ENCODE results near the gene STX5.
"Not testable (repeated sequence)": the region's sequence is repeated elsewhere in the genome, so short reads cannot be mapped to it uniquely, and the experiment has no call there.

STX5 gene

DNA sequence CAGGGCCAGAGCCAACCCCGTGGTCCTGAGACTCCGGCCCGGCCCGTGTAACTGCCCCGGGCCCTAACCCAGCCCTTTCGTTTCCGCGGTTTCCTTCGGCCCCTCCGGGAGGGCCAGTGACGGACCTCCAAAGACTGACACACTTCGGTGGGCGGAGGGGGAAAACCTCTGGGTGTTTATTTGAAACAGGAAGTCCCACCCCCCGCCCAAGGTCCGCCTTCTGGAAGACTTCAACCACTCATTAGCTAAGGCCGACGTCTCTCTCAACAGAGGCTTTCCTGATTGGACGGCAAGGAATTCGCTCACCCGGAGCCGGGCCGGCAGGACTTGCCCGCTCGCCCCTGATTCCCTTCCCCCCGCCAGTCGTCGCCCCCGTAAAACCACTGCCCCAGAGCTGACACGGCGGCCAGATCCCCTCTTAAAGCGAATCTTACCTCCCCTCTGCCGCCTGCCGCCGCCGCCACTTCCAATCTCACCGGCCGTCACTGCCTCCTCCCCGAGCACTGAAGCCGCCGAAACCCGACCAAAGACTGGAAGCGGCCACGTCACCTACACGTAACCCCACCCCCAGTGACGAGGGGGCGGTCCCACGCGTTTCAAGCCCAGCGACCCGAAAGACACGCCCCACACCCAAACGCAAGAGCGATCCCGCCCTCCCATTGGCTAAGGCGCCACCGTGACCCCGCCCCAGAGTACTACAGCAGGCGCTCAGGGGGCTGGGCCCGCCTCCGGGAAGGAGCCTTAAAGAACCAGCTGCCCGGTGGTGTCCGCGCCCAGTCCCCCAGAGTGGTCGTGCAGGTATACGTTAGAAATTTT lies at the start of gene STX5:
Gene STX5, minus strand, starts transcription at position 532 of the 816 bp plus-strand sequence. CDS start 808 bp downstream, outside the sequence.
- peak; percentile 69 for FAIRE-seq

DNA sequence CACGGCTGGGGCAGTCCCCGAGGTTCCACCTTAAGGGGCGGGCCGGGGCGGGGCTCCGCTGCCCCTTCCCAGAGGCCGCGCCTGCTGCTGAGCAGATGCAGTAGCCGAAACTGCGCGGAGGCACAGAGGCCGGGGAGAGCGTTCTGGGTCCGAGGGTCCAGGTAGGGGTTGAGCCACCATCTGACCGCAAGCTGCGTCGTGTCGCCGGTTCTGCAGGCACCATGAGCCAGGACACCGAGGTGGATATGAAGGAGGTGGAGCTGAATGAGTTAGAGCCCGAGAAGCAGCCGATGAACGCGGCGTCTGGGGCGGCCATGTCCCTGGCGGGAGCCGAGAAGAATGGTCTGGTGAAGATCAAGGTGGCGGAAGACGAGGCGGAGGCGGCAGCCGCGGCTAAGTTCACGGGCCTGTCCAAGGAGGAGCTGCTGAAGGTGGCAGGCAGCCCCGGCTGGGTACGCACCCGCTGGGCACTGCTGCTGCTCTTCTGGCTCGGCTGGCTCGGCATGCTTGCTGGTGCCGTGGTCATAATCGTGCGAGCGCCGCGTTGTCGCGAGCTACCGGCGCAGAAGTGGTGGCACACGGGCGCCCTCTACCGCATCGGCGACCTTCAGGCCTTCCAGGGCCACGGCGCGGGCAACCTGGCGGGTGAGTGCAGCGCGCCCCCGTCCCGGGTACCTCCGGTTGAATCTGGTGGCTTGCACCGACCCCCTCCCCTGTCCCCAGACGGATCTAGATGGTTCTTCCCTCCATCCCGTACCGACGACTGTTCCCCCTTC lies 49.1 kb upstream of the STX5 start, which contains the start of gene SLC3A2:
Gene SLC3A2, plus strand, starts transcription at position 94 of the 776 bp plus-strand sequence. Its CDS starts 128 bp downstream, at position 222.
- FAIRE-seq, result no peak

More for the DNA sequence above, at the start of gene STX5:
- peak; percentile 91 for DNase-seq (ENCODE audit: low spot score)

GRCh38 chr11:62880231-62880802 lies 48.5 kb upstream of the STX5 start:
- FAIRE-seq, result no peak
- peak; percentile 58 for DNase-seq (ENCODE audit: low spot score)

More for the DNA sequence above, 49.1 kb upstream of the STX5 start, which contains the start of gene SLC3A2:
- DNase-seq (ENCODE audit: low spot score), result peak; percentile 74

DNA sequence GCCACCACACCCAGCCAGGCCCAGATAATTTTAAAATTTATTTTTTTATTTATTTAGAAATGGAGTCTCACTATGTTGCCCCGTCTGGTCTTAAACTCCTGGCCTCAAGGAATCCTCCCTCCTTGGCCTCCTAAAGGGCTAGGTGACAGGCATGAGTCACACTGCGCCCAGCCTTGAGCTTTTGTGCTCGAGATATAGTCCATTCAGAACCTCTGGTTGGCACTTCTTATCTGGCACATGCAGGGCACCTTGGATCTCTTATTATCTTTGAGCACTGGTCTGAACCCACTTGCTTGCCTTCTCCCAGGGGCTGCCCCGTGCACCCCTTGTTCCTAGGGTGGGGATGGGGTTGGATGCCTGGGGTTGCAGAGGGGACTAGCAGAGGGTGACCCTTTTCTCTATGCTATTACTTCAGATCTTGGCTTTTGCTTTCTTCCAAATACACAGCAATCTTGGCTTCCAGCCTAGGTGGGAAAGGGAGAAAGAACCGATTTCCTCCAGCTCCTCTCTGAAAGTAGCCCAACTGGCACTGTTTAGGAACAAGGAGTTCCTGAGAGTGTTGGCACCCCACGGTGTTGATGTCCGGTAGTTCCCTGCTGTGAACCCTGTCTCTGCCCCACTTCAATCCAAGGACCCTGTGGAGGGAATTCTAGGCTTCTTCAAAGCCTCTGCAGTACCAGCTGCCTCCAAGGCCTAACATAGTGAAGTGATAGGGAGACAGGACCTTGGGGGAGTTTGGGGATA lies 47.6 kb upstream of the STX5 start:
- FAIRE-seq, result no peak
- DNase-seq (ENCODE audit: low spot score), result no peak

DNA sequence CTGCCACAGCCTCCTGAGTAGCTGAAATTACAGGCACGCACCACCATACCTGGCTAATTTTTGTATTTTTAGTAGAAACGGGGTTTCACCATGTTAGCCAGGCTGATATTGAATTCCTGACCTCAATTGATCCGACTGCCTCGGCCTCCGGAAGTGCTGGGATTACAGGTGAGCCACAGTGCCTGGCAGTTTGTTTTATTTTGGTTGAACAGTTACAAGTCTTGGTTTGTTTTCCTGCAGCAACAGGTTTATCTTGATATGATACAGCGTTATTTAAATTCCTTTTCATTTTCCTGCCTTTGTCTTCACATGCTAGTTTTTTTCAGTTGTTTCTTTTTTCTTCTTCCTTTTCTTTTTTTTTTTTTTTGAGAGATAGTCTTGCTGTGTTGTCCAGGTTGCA lies 44.9 kb upstream of the STX5 start:
- DNase-seq (ENCODE audit: low spot score), result no peak
- no peak for FAIRE-seq

- FAIRE-seq (no peak), DNase-seq (ENCODE audit: low spot score) (no peak)
Observed at GRCh38 chr11:62875698-62876478, 44.0 kb upstream of the STX5 start.

- no peak for FAIRE-seq
Observed at GRCh38 chr11:62874851-62875250, 43.0 kb upstream of the STX5 start.

GRCh38 chr11:62865635-62866034 lies 33.8 kb upstream of the STX5 start:
- no peak for FAIRE-seq
- DNase-seq (ENCODE audit: low spot score), result no peak

More at GRCh38 chr11:62874851-62875250, 43.0 kb upstream of the STX5 start:
- DNase-seq (ENCODE audit: low spot score), result no peak

- DNase-seq (ENCODE audit: low spot score) (no peak), FAIRE-seq (no peak)
Observed at GRCh38 chr11:62863687-62864335, 32.0 kb upstream of the STX5 start.

- DNase-seq (ENCODE audit: low spot score); FAIRE-seq: not testable (repeated sequence)
Observed at GRCh38 chr11:62861564-62862192, 29.8 kb upstream of the STX5 start.

DNA sequence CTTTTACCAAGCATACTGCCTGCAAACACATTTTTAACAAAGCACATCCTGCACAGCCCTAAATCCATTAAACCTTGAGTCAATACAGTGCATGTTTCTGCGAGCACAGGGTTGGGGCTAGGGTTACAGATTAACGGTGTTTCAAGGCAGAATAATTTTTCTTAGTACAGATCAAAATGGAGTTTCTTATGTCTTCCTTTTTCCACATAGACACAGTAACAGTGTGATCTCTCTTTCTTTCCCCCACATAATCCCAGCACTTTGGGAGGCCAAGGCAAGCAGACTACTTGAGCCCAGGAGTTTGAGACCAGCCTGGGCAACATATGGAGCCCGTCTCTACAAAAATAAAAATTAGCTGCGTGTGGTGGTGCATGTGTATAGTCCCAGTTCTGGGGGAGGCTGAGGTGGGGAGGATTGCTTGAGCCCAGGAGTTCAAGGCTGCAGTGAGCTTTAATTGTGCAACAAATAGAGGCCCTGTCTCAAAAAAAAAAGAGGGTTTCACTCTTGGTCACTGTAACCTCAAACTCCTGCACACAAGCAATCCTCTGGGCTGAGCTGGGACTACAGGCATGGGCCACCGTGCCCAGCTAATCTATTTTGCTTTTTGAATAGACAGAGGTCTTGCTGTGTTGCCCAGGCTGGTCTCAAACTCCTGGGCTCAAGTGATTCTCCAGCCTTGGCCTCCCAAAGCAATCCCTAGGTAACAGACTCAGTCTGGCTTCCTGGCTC lies 29.1 kb upstream of the STX5 start:
- FAIRE-seq (no peak), DNase-seq (ENCODE audit: low spot score) (no peak)

DNA sequence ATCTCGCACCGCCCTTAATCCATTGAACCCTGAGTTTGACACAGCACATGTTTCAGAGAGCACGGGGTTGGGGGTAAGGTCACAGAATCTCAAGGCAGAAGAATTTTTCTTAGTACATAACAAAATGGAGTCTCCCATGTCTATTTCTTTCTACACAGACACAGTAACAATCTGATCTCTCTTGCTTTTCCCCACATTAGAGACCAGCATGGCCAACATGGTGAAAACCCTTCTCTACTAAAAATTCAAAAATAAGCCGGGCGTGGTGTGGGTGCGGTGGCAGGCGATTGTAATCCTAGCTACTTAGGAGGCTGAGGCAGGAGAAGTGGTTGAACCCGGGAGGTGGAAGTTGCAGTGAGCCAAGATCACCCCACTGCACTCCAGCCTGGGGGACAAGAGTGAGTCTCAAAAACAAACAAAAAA lies 27.4 kb upstream of the STX5 start:
- not testable (repeated sequence) for FAIRE-seq; DNase-seq (ENCODE audit: low spot score)

DNA sequence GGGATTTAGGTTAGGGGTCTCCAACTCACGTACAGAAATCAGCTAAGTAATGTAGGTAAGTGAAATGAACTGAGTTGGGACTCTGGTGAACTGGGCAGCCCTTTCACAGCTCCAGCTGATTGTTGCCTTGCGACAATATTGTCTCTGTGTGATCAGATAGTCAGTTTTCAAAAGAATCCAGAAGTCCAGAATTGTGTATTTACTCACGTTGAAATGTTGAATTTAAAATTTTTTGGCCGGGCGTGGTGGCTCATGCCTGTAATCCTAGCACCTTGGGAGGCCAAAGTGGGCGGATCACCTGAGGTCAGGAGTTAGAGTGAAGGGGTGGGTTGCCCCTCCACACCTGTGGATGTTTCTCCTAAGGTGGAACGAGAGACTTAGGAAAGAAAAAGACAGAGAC lies 26.4 kb upstream of the STX5 start:
- FAIRE-seq, result no peak
- no peak for DNase-seq (ENCODE audit: low spot score)

DNA sequence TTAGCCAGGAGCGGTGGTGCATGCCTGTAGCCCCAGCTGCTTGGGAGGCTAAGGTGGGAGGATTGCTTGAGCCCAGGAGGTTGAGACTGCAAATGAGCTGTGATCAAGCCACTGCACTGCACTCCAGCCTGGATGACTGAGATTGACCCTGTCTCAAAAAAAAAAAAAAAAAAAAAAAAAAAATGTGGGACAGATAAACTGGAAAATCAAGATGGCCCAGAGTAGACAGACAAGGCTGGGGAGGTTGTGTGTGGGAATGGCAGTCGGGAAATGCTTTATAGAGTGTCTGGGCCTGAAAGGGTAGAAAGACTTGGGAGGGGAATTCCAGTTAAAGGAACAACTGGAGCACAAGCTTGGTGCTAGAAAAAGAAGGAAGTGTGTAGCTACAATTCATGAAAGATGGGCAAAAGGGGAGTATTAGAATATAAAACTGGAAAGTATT lies 25.7 kb upstream of the STX5 start:
- FAIRE-seq (no peak), DNase-seq (ENCODE audit: low spot score) (peak; percentile 20)

DNA sequence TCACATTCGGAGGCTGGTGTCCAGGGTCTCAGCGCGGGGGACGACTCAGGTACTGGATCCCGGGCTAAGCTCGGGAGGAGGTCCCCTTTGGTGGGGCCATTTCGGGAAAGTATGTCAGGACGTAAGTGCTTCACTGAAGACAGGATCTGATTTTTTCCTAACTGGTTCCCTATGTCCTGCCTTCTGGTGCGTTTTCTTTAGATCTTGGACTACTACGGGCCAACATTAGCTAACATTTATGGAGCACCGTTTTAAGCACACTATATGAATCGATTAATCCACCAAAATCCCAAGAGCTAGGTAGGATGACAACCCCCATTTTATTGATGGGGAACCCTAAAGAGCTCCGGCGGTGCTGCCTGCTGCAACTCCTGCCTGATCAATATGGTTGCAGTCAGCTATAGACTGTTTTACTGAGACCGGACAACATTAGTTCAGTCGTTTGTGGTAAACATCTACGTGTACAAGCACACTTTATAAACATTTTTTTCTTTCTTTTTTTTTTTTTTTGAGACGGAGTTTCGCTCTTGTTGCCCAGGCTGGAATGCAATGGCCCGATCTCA lies 24.6 kb upstream of the STX5 start:
- no peak for DNase-seq (ENCODE audit: low spot score)
- no peak for FAIRE-seq

- DNase-seq (ENCODE audit: low spot score) (peak; percentile 97), FAIRE-seq (peak; percentile 83)
Observed at GRCh38 chr11:62855571-62856332, 23.9 kb upstream of the STX5 start.

DNA sequence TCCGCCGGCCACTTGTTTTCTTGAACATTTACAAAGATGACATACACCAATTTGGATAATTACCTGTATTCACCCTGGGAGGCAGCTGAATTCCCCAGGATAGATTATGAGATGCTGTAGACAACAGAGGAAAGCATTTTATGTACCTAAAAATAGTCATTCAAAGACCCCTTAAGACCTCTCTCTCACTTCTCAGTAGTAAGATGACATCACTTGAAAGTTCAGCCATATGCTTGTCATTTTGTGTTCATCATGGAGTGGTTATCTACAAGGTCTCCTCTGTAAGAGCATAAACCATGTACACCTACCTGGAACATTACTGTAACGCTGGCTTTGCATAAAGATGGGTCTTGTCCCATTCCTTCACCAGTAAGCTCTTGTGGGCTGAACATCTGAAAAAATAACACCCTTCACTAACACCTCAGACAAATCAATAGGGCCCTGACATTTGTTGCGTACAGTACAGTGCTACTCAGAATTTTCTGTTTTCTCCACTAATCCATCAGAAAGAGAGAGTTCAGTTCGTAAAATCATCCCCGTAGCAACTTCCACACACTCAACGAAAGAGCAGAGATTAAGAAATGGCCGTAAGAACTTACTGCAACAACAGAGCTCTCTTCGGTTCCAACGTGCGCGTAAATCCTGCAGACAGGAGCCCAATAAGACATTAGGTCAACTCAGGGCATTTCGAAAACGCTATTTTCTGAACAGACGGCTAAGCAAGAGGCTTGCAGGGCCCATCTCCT lies 23.1 kb upstream of the STX5 start:
- no peak for FAIRE-seq
- peak; percentile 7 for DNase-seq (ENCODE audit: low spot score)

Data from RCC 7860 (cell line).